Stimulated activated CD4-positive, alpha-beta T cell treated with anti-CD3 and anti-CD28 coated beads, Interleukin-1b, Interleukin-23, amount 100 ng/mL, for 24 hours (primary cell): ENCODE results near the gene SLC25A24.
"Not testable (repeated sequence)": the region's sequence is repeated elsewhere in the genome, so short reads cannot be mapped to it uniquely, and the experiment has no call there.

ENCODE experiments used
- DNase-seq, 4 experiments: peaks; one replicate each; pipeline ENCODE4 v3.0.0-alpha.2; 2020; ENCODE audit warnings: low read depth in 4 of 4, low spot score in 1 of 4

Gene SLC25A24

GRCh38 chr1:108140177-108140576 is 60.0 kb downstream of the SLC25A24 start:
- no peak for DNase-seq

- not testable (repeated sequence) for DNase-seq
Measured at GRCh38 chr1:108139555-108139954, 60.6 kb downstream of the SLC25A24 start.

GRCh38 chr1:108133148-108133547 is 67.0 kb downstream of the SLC25A24 start:
- DNase-seq = not testable (repeated sequence)

GRCh38 chr1:108132367-108132766 is 67.8 kb downstream of the SLC25A24 start:
- DNase-seq = not testable (repeated sequence)

GRCh38 chr1:108131281-108131680 is 68.9 kb downstream of the SLC25A24 start:
- DNase-seq = not testable (repeated sequence)

GRCh38 chr1:108130794-108131193 is 69.3 kb downstream of the SLC25A24 start:
- no peak for DNase-seq

- no peak for DNase-seq
Measured at GRCh38 chr1:108129999-108130398, 70.1 kb downstream of the SLC25A24 start.

- DNase-seq = peak; percentile 23 to 39 (median 26)
Measured at GRCh38 chr1:108125312-108126138, 74.6 kb downstream of the SLC25A24 start.

- no peak for DNase-seq
Measured at GRCh38 chr1:108124622-108125311, 75.4 kb downstream of the SLC25A24 start.

GRCh38 chr1:108124023-108124422 is 76.1 kb downstream of the SLC25A24 start:
- DNase-seq = no peak

GRCh38 chr1:108121358-108122143 is 78.6 kb downstream of the SLC25A24 start:
- no peak for DNase-seq

GRCh38 chr1:108120163-108120562 is 80.0 kb downstream of the SLC25A24 start:
- DNase-seq = no peak

- DNase-seq = no peak
Measured at GRCh38 chr1:108119500-108119899, 80.6 kb downstream of the SLC25A24 start.

GRCh38 chr1:108117945-108118902 is 81.9 kb downstream of the SLC25A24 start:
- no peak for DNase-seq

- DNase-seq = no peak
Measured at GRCh38 chr1:108117237-108117636, 82.9 kb downstream of the SLC25A24 start.

- DNase-seq = no peak
Measured at GRCh38 chr1:108114033-108114599, 86.0 kb downstream of the SLC25A24 start.

GRCh38 chr1:108113496-108113895 is 86.6 kb downstream of the SLC25A24 start:
- no peak for DNase-seq

GRCh38 chr1:108109295-108109973 is 90.7 kb downstream of the SLC25A24 start:
- no peak for DNase-seq

- no peak for DNase-seq
Measured at GRCh38 chr1:108108119-108108518, 92.0 kb downstream of the SLC25A24 start.
